ENCODE measurements around the gene ANKRD33.

Gene ANKRD33

DNA sequence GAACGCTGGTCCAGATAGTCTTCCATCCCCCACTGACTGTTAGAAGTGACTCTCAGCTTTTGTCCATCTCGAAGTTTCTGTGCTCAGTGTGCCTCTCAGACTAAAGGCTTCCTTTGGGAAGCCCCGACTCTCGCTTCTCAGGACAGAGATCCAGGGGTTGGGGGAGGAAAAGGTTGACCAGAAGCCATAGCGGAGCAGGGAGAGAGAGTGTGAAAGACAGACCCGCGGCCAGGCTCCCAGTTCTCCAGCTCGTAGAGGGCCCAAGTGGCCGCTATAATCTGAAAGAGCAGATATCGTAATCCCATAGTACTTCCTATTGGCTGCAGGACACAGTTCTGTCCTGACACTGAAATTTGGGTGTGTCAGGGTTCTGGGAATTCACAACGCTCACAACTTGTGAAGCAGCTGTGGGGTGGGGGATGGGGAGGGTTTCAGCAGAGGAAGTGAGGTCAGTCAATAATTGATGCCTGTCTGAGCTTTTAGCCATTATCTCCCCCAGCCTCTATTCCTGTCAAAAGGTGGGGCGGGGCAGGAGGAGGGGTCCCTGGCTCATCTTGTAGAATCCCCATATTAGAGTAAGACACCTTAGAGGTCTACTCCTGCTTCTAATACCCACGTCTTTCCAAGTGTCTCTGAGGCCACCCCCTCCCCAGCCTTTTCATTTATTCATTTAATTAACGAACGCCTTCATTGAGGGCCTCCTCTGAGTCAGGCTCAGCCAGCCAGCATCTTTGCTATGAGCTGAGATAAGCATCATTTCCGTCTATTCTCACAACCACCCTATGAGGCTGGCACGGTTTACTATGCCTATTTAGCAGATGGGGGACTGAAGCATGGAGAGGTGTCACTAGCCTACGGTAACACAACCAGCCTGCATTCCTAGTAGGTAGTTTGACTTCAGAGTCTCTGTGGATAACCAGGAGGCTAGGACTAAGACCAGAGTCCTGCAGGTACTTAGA is 17.8 kb downstream of the ANKRD33 start:
- peak; percentile 16 for DNase-seq

GRCh38 chr12:51906430-51907082 is 18.7 kb downstream of the ANKRD33 start:
- no peak for DNase-seq

- DNase-seq: peak; percentile 34
These were observed 19.4 kb downstream of the ANKRD33 start, which contains the start of gene ACVRL1 for GRCh38 chr12:51907083-51907855. ACVRL1 (plus strand) TSS chr12:51907504; CDS start chr12:51912475, 4,971 bp downstream.

- DNase-seq: peak; percentile 24
These were observed 20.0 kb downstream of the ANKRD33 start for GRCh38 chr12:51907856-51908425.

DNA sequence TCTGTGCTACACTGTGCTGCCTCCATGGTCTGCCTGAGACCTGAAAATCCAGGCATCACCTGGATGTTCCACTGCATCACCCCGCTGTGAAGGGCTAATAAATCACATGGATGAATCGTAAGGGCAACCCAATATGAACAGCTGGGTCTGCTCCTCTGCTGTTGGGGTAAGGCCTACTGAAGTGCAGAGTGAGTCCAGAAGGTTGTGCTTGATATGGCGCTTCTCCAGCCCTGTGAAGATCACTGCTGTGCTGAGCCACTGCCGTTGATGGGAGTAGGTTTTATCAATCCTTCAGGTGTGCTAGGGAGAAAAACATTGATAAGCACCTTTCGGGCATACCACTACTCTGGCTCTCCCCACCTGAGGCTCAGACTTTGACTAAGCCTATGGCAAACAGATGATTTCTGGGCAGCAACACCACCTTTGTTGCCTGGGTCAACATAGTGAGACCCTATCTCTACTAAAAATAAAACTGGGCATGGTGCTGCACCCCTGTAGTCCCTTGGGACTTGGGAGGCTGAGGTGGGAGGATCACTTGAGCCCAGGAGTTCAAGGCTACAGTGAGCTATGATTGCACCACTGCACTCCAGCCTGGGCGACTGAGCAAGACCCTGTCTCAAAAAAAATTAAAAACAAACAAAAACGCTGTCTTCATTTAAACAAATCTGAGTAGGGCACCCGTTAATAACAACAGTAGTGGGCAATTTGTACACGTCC is 21.1 kb downstream of the ANKRD33 start:
- DNase-seq: no peak

- DNase-seq: no peak
These were observed 22.3 kb downstream of the ANKRD33 start for GRCh38 chr12:51910168-51910567.

- no peak for DNase-seq
These were observed 22.8 kb downstream of the ANKRD33 start for GRCh38 chr12:51910691-51911090.

DNA sequence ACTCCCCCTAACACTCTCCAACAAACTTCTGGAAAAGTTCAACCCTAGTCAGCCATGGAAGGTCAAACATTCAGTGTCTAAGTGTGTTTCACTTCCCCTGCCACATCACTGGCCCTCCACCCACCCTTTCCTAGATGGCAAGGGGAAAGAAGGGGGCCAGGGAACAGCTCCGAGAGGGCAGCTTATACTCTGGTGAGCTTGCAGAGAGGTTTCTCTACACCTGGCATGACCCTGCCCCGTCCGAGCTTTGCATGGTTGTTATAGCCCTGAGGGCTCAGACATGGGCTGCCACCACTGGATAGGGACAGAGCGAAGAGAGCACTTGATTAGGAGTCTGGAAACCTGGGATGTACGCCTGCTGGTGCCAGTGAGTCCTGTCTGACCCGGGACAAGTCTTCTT is 23.4 kb downstream of the ANKRD33 start:
- no peak for DNase-seq

DNA sequence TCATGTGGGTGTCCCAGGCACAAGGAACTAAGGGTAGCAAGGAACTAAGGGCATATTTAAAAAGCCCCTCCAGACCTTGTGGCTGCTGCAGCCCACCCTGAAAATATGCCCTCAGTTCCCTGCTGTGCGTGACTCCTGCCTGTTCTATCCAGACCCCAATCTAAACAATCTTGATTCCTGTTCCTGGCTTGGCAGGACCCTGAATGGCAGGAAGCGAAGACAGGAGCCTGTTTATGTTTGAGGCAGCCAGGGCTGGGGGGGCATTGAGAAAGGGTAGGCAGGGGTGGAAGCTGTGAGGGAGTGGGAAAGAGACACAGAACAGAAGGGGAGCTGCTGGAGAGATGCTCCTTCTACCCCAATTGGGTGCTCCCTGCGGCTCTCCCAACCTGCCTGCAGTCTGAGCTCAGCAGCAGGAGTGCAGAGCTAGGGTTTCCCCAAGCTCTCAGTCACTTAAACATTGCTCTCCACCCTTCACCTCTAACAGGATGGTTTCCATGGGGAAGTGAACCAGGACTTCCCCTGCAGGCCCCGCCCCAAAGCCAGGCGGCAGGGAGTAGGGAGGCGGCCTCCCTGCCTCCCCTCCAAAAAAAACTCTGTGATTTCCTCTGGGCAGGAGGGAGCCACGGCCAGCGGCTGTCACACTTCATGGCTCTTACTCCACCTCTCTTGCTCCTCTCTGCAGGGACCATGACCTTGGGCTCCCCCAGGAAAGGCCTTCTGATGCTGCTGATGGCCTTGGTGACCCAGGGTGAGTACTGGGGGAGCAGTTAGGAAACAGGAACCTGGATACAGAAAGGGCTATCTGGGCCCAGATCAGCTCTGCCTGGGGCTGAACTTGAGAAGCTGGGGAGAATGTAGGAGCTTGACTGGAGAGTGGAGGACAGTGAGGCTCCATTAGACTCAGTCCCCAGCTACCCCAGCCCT is 24.1 kb downstream of the ANKRD33 start:
- DNase-seq: no peak

DNA sequence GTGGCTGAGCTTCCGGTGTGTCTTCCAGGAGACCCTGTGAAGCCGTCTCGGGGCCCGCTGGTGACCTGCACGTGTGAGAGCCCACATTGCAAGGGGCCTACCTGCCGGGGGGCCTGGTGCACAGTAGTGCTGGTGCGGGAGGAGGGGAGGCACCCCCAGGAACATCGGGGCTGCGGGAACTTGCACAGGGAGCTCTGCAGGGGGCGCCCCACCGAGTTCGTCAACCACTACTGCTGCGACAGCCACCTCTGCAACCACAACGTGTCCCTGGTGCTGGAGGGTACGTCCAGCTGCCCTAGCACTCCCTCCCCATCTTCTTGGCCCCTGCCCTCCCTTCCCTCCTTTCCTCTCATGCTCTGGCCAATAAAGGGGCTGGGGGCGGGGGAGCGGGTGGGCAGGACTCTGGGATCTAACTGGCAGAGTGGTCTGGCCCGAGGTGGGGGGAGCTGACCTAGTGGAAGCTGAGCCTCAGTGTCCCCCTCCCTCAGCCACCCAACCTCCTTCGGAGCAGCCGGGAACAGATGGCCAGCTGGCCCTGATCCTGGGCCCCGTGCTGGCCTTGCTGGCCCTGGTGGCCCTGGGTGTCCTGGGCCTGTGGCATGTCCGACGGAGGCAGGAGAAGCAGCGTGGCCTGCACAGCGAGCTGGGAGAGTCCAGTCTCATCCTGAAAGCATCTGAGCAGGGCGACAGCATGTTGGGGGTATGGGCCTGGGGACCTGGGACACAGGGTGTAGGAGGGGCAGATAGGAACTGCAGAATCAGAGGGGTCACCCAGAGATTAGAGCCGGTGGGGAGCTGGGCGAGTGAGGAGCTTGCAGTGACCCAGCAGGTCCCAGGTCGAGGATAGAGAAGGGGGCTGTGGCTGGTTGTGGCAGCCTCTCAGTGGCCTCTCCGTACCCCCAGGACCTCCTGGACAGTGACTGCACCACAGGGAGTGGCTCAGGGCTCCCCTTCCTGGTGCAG is 25.4 kb downstream of the ANKRD33 start:
- DNase-seq: no peak

- DNase-seq: no peak
These were observed 26.4 kb downstream of the ANKRD33 start for GRCh38 chr12:51914034-51914923.

DNA sequence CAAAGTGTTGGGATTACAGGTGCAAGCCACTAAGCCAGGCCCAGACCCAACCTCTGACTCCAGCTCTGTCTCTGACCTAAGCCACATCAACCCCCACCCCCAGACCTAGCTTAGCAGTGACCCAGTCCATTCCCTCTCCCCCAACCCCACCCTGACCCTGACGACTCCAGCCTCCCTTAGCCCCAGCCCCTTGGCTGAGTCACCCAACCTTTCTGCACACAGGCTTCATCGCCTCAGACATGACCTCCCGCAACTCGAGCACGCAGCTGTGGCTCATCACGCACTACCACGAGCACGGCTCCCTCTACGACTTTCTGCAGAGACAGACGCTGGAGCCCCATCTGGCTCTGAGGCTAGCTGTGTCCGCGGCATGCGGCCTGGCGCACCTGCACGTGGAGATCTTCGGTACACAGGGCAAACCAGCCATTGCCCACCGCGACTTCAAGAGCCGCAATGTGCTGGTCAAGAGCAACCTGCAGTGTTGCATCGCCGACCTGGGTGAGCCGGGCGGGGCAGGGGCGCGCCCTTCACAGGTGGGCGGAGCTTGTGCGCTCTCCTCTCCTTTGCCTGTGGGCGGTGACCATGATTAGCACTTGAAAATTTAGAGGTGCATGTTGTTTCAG is 27.2 kb downstream of the ANKRD33 start:
- peak; percentile 18 for DNase-seq

DNA sequence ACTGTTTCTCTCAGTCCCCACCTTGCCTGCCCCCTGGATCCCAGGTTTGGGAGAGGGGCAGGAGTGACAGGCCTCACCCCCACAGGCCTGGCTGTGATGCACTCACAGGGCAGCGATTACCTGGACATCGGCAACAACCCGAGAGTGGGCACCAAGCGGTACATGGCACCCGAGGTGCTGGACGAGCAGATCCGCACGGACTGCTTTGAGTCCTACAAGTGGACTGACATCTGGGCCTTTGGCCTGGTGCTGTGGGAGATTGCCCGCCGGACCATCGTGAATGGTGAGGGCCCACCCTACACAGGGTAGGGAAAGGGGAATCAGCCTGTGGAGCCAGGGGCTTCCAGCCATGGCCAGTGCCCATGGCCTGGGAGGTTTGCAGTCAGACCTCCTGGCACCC is 28.0 kb downstream of the ANKRD33 start:
- DNase-seq: no peak

- DNase-seq: no peak
These were observed 29.2 kb downstream of the ANKRD33 start for GRCh38 chr12:51917041-51917590.

DNA sequence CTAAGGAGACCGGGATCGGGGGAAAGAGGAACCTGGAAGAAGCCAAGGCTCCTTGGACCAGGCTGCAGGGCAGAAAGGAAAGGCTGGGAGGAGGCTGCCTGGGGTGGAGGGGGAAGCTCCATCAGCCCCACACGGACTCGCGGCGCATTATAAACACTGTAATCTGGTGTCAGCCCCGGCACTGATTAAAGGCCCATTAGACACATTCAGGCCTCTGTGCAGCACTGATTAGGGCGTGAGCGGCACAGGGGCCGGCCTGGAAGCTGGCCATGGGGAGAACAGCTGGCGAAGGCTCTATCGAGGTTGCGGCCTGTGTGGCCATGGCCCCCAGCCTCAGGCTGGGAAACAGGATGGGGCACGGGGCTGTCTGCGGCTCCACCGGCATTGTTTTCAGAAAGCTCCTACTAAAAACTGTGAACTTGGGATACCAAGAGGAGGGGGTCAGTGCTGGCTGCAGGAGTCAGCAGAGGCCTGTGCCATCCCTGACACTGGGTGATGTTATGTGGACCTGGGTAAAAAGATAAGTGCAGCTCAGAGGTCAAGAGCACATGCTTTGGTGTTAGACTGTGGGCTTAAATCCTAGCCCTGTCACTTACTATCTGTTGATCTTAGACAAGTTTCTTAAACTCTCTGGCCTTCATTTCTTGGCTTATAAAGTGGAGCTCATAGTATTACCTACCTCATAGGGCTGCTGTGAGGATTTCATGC is 30.0 kb downstream of the ANKRD33 start:
- no peak for DNase-seq

DNA sequence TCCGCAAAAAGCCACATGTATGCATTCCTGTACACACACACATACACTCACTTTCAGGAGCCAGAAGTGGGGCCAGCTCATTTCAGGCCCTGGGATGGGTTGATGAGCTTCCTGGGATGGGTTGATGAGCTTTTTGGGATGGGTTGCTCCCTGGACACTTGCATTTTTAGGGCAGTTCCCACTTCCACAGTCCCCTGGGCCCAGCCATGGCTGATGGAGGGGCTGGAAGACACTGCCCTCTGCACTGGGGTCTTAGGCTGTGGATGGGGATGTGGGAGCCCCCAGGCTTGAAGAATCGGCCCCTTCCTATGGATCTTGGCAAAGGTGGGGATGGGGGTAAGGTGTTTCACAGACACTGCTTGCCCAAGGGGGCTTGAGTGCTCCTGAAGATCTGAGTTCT is 32.1 kb downstream of the ANKRD33 start:
- no peak for DNase-seq

- DNase-seq: no peak
These were observed 33.3 kb downstream of the ANKRD33 start for GRCh38 chr12:51921017-51921725.
